PC-3 (cell line): ENCODE data around the gene FGF6.

Experiments
- CTCF ChIP-seq: fragments of 300-600 bp; sonication (generic); conservative IDR thresholded peaks from 2 replicates; pipeline ENCODE4 v1.5.1; 2017; ENCODE audit warnings: antibody characterized with exemption, low read depth, mild to moderate bottlenecking, low read length
- EZH2 ChIP-seq: fragments of 300-600 bp; sonication (generic); IDR thresholded peaks from one replicate; pipeline ENCODE4 v1.6.1; 2017; ENCODE audit warnings: antibody characterized with exemption, mild to moderate bottlenecking, low read length; ENCODE audit not compliant: unreplicated experiment
- EZH2phosphoT487 ChIP-seq: fragments of 300-600 bp; sonication (generic); IDR thresholded peaks from 2 replicates; pipeline ENCODE4 v1.6.1; 2018; ENCODE audit warnings: mild to moderate bottlenecking, antibody characterized with exemption, low read length, borderline replicate concordance

- TF ChIP-seq EZH2 (no peak), CTCF (no peak), EZH2phosphoT487 (no peak)
These were observed 14.2 kb downstream of the FGF6 start for GRCh38 chr12:4431436-4431835.
